Suppressor macrophage treated with lipopolysaccharide for 4 hours (primary cell): ENCODE results near the gene STK33.
"Not testable (repeated sequence)": the region's sequence is repeated elsewhere in the genome, so short reads cannot be mapped to it uniquely, and the experiment has no call there.

ENCODE experiments used
- DNase-seq: peaks from one replicate; pipeline ENCODE4 v3.0.0-alpha.2; 2020

STK33 gene

GRCh38 chr11:8533332-8533731, 60.7 kb downstream of the STK33 start:
- DNase-seq = no peak

GRCh38 chr11:8532475-8532874, 61.6 kb downstream of the STK33 start:
- DNase-seq = no peak

- no peak for DNase-seq
Measured at GRCh38 chr11:8531982-8532381, 62.0 kb downstream of the STK33 start.

GRCh38 chr11:8531312-8531711, 62.7 kb downstream of the STK33 start:
- no peak for DNase-seq

GRCh38 chr11:8527939-8528338, 66.1 kb downstream of the STK33 start:
- DNase-seq = no peak

GRCh38 chr11:8523396-8523795, 70.6 kb downstream of the STK33 start:
- DNase-seq = no peak

- DNase-seq = peak; percentile 28
Measured at GRCh38 chr11:8512547-8512946, 81.5 kb downstream of the STK33 start.

- DNase-seq = no peak
Measured at GRCh38 chr11:8503910-8504364, 90.1 kb downstream of the STK33 start.

GRCh38 chr11:8501836-8502235, 92.2 kb downstream of the STK33 start:
- DNase-seq = no peak

- DNase-seq = no peak
Measured at GRCh38 chr11:8488395-8488794, 105.6 kb downstream of the STK33 start.

GRCh38 chr11:8487261-8487660, 106.8 kb downstream of the STK33 start:
- no peak for DNase-seq

- DNase-seq = no peak
Measured at GRCh38 chr11:8484251-8484650, 109.8 kb downstream of the STK33 start.

- no peak for DNase-seq
Measured at GRCh38 chr11:8480858-8481257, 113.2 kb downstream of the STK33 start.

- DNase-seq = no peak
Measured at GRCh38 chr11:8477680-8478079, 116.3 kb downstream of the STK33 start.

GRCh38 chr11:8477151-8477550, 116.9 kb downstream of the STK33 start:
- no peak for DNase-seq

GRCh38 chr11:8467806-8468205, 126.2 kb downstream of the STK33 start:
- not testable (repeated sequence) for DNase-seq

- not testable (repeated sequence) for DNase-seq
Measured at GRCh38 chr11:8467356-8467755, 126.7 kb downstream of the STK33 start.

GRCh38 chr11:8466884-8467283, 127.1 kb downstream of the STK33 start:
- DNase-seq = not testable (repeated sequence)

- no peak for DNase-seq
Measured at GRCh38 chr11:8459711-8460399, 134.2 kb downstream of the STK33 start.

GRCh38 chr11:8442301-8442700, 151.7 kb downstream of the STK33 start:
- DNase-seq = no peak

GRCh38 chr11:8440649-8441048, 153.4 kb downstream of the STK33 start:
- DNase-seq = no peak

- no peak for DNase-seq
Measured at GRCh38 chr11:8429483-8429882, 164.5 kb downstream of the STK33 start.

- DNase-seq = no peak
Measured at GRCh38 chr11:8426076-8426475, 168.0 kb downstream of the STK33 start.

- DNase-seq = peak; percentile 51
Measured at GRCh38 chr11:8415195-8415594, 178.8 kb downstream of the STK33 start.
